OCI-M2 (cell line): ENCODE data around the gene BAHCC1.

Experiments used
- DNase-seq: peaks from one replicate; lab custom pipeline; 2025; ENCODE audit not compliant: unreplicated experiment; lab: John Stamatoyannopoulos, UW

Gene BAHCC1

DNA sequence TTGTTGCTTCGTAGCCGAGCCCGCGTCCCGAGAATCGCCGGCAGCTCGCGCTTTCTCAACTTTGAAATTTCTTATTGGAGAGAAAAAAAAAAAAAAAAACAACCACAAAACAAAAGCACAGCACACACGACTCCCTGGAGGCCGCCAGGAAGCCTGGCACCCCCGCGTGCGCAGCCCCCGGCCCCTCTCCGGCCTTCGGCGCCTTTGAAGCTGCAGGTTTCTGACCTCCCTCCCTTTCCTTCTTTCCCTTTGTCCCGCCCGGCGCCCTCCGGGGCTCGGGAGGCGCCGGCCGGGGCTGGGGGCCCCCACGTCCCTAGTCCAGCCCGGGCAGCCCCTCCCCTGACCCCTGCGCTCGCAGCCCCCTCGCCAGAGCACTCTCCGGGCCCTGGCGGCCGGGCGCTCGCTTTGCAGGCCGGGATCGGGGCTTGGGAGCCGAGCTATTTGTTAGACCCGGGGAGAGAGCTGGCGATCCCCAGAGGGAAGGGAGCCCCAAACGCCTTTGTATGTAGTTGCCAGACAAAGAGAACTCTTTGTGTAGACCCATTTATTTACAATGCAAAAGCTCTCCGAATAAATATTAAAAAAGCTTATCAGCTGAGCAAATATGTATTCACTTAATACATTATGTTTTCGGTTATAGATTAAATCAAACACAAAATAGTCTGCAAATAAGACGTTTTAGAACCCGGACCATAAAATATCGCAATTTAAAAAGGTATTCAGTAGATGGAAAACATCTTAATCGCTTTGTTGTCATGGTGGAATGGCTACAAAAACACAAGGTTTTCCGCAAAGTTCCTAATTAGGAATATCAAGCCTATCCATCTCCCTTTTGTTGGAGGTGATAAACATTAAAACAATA, 2.3 kb downstream of the BAHCC1 start:
- no peak for DNase-seq

GRCh38 chr17:81398176-81398831, 3.0 kb downstream of the BAHCC1 start:
- no peak for DNase-seq

GRCh38 chr17:81398832-81399411, 3.7 kb downstream of the BAHCC1 start:
- no peak for DNase-seq

- no peak for DNase-seq
These were observed 4.4 kb downstream of the BAHCC1 start for GRCh38 chr17:81399481-81400153.

GRCh38 chr17:81400154-81400977, 5.1 kb downstream of the BAHCC1 start:
- no peak for DNase-seq

DNA sequence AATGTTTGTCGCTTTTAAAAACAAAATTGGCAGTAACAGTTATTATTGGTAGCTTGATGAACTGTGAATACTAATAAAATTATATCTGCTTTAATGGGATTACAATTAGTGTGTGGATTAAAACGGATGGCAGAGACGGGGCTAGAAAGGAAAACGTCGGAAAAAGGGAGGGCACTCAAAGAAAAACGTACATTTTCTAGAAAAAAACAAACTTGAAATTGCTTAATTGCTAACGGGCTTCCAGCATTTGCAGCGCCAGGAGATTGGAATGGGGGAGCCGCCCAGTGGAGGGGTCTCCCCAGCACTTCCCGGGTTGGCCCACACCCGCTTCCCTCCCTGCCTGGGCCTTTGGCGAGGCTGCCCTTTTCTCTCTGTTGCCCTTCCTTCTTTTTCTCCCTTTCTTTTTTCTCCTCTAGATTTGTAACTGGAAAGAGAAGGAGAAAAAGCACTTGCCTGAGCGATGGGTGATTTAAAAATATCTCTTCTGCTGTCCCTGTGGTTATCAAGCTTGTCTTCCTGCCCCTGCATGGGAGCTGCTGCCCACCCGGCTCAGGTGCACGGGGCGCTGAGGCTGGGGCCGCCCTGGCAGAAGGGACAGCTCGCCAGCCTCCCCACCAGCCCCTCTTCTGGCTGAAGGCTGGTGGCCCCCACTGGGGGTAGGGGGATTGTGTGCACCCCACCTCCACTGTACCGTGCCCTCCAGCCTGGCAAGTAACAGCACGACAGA, 5.9 kb downstream of the BAHCC1 start:
- no peak for DNase-seq

DNA sequence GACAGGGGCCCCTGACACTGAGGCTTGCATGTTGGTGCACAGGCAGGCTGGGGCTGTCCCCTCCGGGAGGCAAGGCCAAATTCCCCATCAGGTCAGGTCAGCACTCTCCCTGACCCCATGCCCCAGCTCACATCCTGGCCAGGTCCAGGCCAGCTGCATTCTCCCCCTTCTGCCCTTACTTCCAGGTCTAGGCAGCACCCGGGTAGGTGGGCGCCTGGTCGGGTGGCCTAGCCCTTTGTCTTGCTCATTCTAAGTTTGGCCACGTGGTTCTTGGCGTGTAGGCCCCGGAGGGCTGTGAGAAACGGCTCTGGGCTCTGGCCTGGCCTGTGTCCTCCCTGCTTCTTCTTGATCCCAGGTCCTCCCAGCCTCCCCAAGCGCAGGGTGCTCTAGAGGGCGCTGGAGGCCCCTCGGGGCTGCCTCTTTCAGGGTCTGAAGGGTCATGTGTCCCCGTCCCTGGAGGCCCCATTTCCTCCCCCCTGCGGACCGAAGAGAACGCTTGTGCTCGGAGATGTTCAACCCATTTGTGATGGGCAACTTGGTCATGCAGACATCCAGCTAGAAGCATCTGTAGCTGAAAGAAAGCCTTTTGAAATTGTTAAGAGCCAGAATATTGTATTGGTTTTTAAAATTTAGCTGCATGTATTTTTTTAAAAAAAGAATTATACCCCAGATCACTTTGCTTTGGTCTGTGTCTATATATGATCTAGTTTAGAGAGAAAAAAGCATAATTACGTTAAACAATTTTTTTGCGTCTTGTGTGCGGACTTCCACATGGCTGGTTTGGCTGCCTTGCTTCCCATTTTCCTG, 6.7 kb downstream of the BAHCC1 start:
- no peak for DNase-seq

GRCh38 chr17:81402530-81402941, 7.3 kb downstream of the BAHCC1 start:
- DNase-seq: no peak

DNA sequence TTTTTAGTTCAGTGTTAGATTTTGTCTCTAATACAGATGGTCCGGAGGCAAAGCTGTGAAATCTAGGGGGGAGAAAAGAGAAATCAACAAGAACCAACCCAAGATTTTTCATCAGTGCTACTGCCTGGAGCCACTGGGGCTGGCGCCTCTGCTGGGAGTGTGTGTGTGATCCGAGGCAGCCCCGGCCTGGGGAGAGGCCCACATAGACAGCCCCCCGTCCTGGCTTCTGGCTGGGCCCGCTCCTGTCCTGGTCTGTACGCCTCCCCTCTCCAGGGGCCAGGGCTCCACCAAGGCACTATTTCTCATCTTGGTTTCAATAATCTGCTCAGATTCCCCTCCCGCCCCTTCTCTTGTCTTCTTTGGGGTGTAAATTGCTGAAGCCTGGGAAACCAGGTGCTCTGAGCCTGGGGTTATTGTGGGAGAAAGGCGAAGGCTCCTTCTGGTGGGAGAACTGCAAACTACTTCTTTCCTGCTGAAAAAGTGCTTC, 7.8 kb downstream of the BAHCC1 start:
- no peak for DNase-seq

DNA sequence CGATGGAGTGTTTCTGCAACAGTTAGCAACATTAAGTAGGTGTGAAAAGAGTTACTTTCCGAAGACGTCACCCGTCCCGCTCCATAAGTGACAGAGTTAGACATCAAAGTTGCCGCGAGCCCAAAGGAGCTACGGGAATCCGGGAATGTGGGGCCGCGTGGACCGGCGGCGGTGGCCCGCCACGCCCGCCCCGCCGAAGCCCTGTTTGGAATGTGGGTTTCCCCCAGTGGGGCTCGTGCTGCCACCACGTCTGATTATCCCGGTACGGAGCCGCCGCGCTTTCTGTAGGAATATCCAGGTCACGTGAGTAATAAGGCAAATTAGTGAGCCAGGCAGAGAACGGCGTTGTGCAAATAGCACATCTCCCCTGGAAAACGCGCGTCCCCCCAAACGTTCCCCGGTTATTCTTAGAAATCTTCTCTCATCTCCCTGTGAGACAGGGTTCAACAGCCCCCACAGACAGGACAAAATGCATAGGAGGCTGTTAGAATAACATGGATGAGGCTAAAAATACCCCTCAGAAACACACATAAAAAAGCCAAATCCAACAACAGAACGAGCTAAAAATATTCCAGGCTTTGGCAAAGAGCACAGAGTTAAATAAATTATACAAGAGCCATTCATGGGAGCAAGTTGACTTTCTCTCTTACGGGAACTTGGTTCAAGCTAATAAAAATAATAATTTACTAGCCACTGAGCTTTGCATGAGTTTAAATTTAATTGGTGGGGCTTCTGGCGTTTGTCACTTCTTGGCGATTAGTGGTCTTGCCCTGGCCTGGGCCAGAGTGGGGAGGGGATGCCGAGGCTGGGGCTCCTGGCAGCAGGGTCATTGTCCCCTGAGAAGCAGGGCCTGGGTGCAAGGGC, 8.6 kb downstream of the BAHCC1 start:
- no peak for DNase-seq

GRCh38 chr17:81404558-81405165, 9.4 kb downstream of the BAHCC1 start:
- DNase-seq: no peak

GRCh38 chr17:81405411-81405872, 10.2 kb downstream of the BAHCC1 start:
- DNase-seq: no peak

DNA sequence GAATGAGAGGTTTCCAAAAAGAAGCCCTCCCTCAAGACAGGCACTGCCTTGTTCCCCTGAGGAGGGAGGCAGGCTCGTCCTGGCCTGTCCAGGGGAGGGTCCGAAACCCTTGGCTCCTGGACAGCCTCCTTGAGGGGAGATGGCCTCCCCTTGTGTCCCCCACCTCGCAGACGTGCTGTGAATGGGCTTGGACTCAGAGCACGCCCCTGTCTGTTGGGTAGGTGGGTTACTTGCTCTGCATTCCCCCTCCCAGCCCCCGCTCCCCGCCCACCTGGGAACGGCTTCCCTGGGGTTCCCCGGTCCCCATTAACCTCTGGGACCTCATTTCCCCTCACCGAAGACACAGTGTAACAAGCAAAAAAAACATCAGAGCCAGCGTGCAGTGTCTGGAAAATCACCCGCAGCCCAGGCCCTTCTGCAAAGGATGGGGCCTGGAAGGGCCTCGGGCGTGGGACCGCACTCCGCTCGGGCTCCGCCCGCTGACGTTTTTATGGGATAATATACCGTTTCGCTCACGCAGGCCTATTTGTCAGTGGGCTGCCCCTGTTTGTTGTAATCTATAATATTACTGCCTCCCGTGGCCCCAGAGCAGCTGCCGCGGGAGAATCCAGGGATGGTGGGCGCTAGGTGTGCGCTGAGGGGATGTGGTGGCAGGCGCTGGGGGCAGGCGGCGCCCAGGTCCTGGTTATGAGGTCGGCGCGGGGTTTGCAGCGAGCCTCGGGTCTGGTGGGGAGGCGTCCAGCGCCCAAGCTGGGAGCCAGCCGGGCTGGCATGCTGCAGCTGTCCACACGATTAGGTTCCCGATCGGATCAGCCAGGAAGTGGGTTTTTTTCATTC, 11.1 kb downstream of the BAHCC1 start:
- no peak for DNase-seq

- DNase-seq: no peak
These were observed 12.8 kb downstream of the BAHCC1 start for GRCh38 chr17:81408049-81408448.

- no peak for DNase-seq
These were observed 14.1 kb downstream of the BAHCC1 start for GRCh38 chr17:81409190-81409935.

DNA sequence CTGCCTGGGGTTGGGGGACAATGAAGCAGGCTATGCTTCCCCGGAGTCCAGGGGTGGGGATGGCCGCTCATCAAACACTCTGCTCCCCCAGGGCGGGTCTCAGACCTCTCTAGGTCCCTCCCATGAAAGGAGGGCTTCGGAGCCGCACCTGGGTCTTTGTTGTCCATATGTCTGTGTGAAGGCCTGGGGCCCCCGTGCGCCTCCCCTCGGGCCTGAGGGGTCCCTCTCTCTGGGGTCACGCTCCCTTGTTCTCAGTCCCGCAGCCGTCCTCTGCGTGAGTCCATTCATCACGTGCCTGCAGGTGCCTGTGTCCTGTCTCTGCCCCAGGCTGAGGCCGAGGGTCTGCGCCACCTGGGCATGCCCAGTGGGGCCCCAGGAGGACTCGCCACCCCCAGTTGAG, 15.6 kb downstream of the BAHCC1 start:
- no peak for DNase-seq
